ENCODE measurements around the gene NEU4.
"Not testable (repeated sequence)": the region's sequence is repeated elsewhere in the genome, so short reads cannot be mapped to it uniquely, and the experiment has no call there.

The NEU4 gene, protein sequence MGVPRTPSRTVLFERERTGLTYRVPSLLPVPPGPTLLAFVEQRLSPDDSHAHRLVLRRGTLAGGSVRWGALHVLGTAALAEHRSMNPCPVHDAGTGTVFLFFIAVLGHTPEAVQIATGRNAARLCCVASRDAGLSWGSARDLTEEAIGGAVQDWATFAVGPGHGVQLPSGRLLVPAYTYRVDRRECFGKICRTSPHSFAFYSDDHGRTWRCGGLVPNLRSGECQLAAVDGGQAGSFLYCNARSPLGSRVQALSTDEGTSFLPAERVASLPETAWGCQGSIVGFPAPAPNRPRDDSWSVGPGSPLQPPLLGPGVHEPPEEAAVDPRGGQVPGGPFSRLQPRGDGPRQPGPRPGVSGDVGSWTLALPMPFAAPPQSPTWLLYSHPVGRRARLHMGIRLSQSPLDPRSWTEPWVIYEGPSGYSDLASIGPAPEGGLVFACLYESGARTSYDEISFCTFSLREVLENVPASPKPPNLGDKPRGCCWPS

GRCh38 chr2:241808721-241809382 is at the start of gene NEU4:
Gene NEU4, plus strand, starts transcription at chr2:241809193. Its CDS starts 5,292 bp downstream, at chr2:241814485.
- Histone ChIP-seq H3K9me2 (ENCODE audit: low read depth, low read length) (no peaks in the 10 kb centered on the region), H3F3A (ENCODE audit: insufficient read depth, low read length) (no peaks in the 10 kb centered on the region), H3K27me3 (ENCODE audit: insufficient read depth, low read length) (no peaks in the 10 kb centered on the region), H3K9me3 (ENCODE audit: low read length) (no peaks in the 10 kb centered on the region), H3K27ac (ENCODE audit: low read depth, low read length, poor library complexity, severe bottlenecking) (no peak within 1 kb of the TSS), H3K9ac (ENCODE audit: low read length) (no peak within 1 kb of the TSS), H3K36me3 (ENCODE audit: insufficient read depth, low read length) (no peaks in the 10 kb centered on the region), H3K4me3 (ENCODE audit: low read depth, low read length, poor library complexity, severe bottlenecking) (no peak within 1 kb of the TSS), H2AFZ (ENCODE audit: low read length) (no peak within 1 kb of the TSS), H3K4me2 (ENCODE audit: low read length) (no peak within 1 kb of the TSS), H3K4me1 (ENCODE audit: insufficient read depth, low read length, severe bottlenecking) (peaks cover 3% of the 10 kb centered on the region), H3K79me2 (ENCODE audit: insufficient read depth, low read length) (no peaks in the 10 kb centered on the region), H4K20me1 (ENCODE audit: insufficient read depth, low read length) (no peaks in the 10 kb centered on the region)
- TF ChIP-seq EZH2 (IDR thresholded peaks at IDR 0.05; ENCODE audit: borderline replicate concordance, low read length) (no peak), CTCF (IDR thresholded peaks at IDR 0.05; ENCODE audit: low read length) (no peak)

- H3K9me3 ChIP-seq (ENCODE audit: low read length); H3K79me2 ChIP-seq (ENCODE audit: insufficient read depth, low read length); H3K9me2 ChIP-seq (ENCODE audit: low read depth, low read length); H3K27ac ChIP-seq (ENCODE audit: low read depth, low read length, poor library complexity, severe bottlenecking); H4K20me1 ChIP-seq (ENCODE audit: insufficient read depth, low read length); H3K9ac ChIP-seq (ENCODE audit: low read length); H3K4me2 ChIP-seq (ENCODE audit: low read length); H3K4me3 ChIP-seq (ENCODE audit: low read depth, low read length, poor library complexity, severe bottlenecking); H2AFZ ChIP-seq (ENCODE audit: low read length); H3F3A ChIP-seq (ENCODE audit: insufficient read depth, low read length); H3K27me3 ChIP-seq (ENCODE audit: insufficient read depth, low read length); H3K4me1 ChIP-seq (ENCODE audit: insufficient read depth, low read length, severe bottlenecking): not testable (repeated sequence)
- H3K36me3 ChIP-seq (ENCODE audit: insufficient read depth, low read length), result peaks cover 46% of the 10 kb centered on the region
Observed at GRCh38 chr2:241759893-241760292, 49.1 kb upstream of the NEU4 start.

- H3K9ac ChIP-seq (ENCODE audit: low read length), result no peak overlapping the region
- no peaks in the 10 kb centered on the region for H3K9me2 ChIP-seq (ENCODE audit: low read depth, low read length)
- H2AFZ ChIP-seq (ENCODE audit: low read length), result no peak overlapping the region
- no peaks in the 10 kb centered on the region for H3F3A ChIP-seq (ENCODE audit: insufficient read depth, low read length)
- no peaks in the 10 kb centered on the region for H4K20me1 ChIP-seq (ENCODE audit: insufficient read depth, low read length)
- H3K4me1 ChIP-seq (ENCODE audit: insufficient read depth, low read length, severe bottlenecking), result no peaks in the 10 kb centered on the region
- no peak overlapping the region for H3K4me2 ChIP-seq (ENCODE audit: low read length)
- no peaks in the 10 kb centered on the region for H3K27me3 ChIP-seq (ENCODE audit: insufficient read depth, low read length)
- no peaks in the 10 kb centered on the region for H3K79me2 ChIP-seq (ENCODE audit: insufficient read depth, low read length)
- no peaks in the 10 kb centered on the region for H3K9me3 ChIP-seq (ENCODE audit: low read length)
- TF ChIP-seq CTCF (IDR thresholded peaks at IDR 0.05; ENCODE audit: low read length) (no peak), EZH2 (IDR thresholded peaks at IDR 0.05; ENCODE audit: borderline replicate concordance, low read length) (no peak)
- H3K36me3 ChIP-seq (ENCODE audit: insufficient read depth, low read length), result peaks cover 42% of the 10 kb centered on the region
- no peak overlapping the region for H3K27ac ChIP-seq (ENCODE audit: low read depth, low read length, poor library complexity, severe bottlenecking)
- H3K4me3 ChIP-seq (ENCODE audit: low read depth, low read length, poor library complexity, severe bottlenecking), result no peak overlapping the region
Observed at GRCh38 chr2:241760301-241760771, 48.7 kb upstream of the NEU4 start.

Data from OCI-LY1 (cell line).